Posterior cingulate gyrus (tissue), 11 donors: ENCODE data around the gene GABBR1.

ENCODE experiments used
- DNase-seq, 10 donors: peaks; one replicate each; pipeline versions ENCODE4 v3.0.0 to v3.0.0-alpha.2; 2020 to 2021; ENCODE audit warnings: mixed read lengths in 3 of 10
- intact Hi-C: fragments of 100-400 bp; cut with DNase I; formaldehyde crosslinking; loops from one replicate; pipeline ENCODE4 v1.15.1; 2023

GABBR1 gene

DNA sequence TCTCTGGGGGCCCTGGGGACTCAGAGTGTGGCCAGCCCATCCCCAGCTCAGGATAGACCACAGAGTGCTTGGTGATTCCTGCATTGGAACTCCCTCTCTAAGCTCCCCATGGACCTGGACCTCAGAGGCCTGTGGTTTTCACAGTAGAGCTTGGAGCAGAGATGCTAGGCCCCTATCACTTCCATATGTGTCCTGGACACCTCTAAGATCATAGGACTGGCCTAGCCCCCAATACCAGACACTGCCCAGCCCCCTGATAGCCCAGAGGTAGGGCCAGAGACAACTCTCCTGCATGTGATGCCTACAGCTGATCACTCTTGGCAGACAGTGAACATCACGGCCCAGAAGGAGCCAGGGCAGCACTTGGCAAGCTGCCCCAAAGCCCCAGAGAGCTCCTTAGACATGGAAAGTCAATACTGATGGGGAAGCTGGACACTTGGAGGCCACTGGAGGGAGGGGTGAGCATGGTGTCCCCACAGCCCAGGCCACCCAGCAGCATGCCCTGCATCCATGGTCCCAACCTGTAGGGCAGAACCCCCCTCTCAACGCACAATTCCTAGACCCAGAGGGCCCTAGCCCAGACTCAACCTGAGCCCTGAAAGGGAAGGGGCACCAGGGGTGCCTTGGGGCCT, 100.5 kb downstream of the GABBR1 start:
- peak in 2 of 10 donors; percentile 54 to 68 for DNase-seq
- intact Hi-C loops, result no loop called here

DNA sequence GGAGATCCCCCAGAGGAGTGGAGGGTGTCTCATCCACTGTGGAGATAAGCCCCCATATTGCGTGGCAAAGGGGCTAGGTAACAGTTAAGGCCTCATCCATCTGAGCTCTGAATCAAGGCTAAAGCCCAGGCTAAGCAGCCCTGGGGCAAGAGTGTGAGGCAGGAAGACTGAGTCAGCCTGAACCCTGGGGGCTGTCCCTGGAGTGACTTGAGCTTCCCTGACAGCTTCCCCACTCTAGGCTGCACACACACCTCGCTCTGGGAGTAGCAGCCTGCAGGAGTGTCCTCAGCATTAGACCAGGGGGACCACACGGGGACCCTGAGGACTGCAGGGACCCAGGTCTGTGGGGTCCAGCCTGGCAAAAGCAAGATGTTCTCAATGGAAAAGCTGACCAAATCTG, 101.3 kb downstream of the GABBR1 start:
- intact Hi-C loops, result no loop called here

DNA sequence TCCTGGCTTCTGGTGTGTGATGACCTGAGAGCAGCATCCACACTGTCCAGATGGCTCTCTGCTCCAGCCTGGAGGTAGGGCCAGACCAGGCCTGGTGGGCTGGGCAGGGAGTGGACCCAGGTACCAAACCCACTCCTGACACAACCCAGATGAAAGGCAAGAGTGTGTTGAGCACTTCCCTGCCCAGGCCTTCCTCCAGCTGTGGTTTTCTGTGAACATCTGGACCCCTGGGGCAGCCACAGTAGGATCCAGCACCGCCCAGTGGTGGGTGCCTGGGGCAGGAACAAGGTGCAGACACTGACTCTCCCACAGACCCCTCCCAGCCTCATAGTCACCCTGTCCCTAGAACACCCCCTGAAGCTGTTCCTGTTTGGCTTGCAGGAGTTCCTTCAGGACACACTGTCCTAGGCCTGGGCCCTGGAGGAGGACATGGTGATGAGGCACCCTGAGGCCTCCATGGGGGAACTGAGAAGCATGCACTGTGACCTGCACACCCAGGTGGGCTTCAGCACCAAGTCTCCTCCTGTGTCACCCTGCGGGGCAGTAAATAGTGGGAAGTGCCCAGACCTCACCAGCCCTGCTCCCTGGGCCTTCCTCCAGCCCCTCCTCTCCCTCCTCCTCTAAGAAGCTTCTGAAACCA, 102.2 kb downstream of the GABBR1 start:
- intact Hi-C loops, result no loop called here
- peak in 2 of 10 donors; percentile 44 to 60 for DNase-seq

More for the DNA sequence above, 101.3 kb downstream of the GABBR1 start:
- DNase-seq, result peak in 1 of 10 donors; percentile 42

DNA sequence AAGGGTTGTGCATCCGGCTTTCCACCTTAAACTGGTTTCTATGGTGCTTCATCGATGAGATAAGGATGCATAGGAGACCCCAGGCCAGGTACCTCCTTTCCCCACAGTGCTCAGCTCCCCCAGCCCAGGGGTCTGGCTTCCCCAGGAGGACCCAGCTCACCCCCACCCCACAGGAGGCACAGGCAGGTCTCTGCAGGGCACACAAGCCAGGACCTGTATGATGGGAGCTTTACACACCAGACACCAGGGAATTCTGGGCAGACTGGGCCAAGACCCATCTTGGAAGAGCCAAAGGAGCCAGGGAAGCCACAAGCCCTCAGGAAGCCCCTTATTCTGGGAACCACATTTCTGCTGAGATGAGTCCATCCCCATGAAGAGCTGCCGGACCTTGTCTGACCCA, 103.0 kb downstream of the GABBR1 start:
- peak in 1 of 10 donors; percentile 48 for DNase-seq
- intact Hi-C loops, result no loop called here

DNA sequence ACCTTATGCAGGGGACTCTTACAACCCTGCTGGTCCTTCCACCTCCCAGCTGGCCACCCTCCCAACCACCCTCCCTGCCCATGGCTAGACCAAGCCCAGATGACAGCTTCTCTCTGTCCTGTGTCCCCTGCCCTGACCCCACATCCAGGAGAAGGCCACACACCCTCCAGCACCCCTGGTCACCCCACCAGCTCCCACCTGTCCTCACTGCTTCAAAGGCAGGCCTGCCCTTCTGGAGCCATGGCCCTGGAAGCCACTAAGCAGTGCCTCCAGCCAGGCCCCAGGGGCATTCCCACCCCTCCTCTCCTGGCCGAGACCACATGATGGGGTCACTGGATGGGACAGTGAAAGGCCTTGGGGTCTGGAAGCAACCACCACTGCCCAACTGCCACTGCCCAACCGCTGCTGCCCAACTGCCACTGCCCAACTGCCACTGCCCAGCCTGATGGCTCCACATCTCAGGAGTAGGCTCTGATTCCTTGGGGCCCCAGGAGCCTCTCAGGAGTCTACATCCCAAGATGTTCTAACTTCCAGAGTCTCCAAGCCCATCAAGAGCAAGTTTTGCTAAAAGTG, 103.9 kb downstream of the GABBR1 start:
- intact Hi-C loops, result no loop called here
- DNase-seq, result peak in 1 of 10 donors; percentile 62

DNA sequence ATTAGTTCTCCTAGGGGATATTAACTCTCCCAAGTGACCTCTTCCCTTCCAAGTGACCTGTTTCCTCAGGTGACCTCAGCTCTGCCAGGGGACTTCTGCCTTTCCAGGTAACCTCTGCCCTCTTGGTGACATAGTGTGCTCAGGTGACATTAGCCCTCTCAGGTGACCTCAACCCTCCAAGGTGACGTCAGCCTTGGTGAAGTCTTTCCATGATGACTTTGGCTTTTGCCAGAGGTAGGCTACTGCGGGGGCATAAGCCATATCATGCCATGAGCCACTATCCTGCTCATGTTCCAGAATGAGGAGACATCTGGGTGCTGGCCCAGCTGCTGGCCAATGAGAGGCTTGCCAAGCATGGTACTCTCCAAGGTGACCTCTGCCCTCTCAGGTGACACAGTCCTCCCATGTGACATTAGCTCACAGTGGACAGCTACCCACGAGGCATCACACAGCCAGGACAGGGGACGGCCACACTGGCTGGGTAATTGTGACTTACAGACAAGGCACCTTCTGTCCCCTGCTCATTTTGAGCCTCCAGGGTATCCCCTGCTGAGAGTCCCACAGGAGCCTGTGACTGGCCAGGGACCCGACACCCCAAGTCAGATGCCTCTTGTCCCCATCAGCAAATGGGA, 104.6 kb downstream of the GABBR1 start:
- intact Hi-C loops, result no loop called here
- no peak for DNase-seq

DNA sequence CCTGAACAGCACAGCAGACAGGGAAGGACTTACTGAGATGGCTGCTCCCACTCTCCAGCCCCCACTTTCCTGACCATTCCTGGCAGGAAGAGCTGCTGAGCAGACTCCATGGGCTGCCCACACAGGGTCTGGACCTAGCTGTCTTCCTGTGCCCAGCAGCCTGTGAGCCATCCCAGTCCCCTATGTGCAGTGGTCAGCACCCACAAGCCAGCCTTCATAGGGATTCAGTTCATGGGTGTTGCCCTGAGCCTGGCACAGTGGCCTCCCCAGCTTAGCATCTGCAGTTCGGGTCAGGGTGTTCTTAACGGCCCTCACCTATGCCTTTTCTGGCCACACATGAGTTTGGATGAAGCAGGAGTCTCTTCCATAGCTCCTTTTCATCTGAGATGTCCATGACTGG, 105.4 kb downstream of the GABBR1 start:
- DNase-seq, result peak in 1 of 10 donors; percentile 42
- intact Hi-C loops, result no loop called here

DNA sequence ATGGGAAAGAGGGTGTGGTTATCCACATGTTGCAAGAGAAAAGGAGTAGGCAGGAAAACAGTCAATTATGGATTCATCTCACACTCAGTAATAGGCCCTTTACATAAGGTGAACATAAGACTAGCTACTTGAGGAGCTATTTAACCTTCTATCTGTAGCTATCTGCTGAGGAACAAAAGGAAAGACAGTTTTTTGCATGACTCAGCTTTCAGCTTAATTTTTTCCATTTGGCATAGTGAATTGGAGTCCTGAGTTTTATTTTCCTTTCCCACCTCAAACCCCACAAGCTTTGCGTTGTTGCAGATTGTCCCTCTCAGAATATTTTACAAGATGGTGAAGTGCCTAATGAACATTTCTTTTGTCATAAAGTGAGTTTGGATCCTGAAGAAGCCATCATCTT, 105.9 kb downstream of the GABBR1 start:
- intact Hi-C loops, result no loop called here

DNA sequence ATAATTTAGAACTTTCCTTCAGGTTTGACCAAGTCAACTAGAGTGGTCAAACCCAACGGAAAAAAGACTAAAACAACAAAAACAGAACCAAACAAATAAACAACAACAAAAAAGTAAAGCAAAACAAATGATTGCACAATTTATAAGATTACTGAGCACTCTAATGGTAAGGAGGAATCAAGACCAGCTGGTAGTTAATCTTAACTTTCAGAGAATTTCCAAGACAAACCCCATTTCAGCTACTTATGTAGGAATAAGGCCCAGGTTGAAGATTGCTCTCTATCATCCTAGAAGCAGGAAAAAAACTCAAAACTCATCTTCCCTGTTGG, 107.7 kb downstream of the GABBR1 start:
- no peak for DNase-seq
- intact Hi-C loops, result no loop called here

More for the DNA sequence above, 105.9 kb downstream of the GABBR1 start:
- DNase-seq, result no peak

DNA sequence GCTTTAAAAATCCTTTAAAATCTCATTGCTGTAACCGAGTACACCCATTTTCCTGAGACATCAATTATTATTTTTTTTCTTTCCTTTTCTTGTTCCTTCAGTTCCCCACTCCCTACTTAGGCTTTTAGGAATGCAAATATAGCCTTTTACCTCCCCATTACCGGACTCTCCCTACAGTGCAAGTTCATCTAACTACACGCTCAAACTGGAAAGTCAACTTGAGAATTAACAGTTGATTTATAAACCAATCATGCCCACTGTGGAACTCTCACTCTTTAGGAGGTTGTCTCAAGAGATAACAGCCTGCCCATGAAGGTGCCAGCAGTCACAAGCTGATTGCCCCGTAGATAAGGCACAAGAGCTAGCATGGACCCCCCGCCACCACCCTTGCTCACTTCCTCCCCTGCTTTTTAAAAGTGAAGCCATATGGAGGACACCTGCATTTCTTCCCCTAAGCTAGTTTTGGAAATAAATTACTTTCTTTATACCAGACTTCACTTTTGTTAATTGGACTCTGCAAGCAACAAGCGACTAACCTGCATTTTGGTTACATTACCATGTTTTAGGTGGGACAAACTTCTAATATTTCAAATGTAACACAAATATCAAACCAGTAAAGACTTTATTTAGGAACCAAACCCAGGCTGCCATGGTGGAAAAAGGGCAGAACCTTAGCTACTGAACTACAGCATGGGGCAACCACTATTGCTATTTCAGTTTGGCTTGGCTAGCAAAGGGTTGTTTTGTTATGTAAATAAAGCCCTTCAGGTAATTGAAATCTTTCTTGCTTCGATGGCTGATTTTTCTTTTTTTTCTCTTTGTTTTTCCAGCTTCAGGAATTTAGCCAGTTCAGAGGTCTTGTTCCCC, 108.3 kb downstream of the GABBR1 start:
- intact Hi-C loops, result no loop called here
- no peak for DNase-seq

DNA sequence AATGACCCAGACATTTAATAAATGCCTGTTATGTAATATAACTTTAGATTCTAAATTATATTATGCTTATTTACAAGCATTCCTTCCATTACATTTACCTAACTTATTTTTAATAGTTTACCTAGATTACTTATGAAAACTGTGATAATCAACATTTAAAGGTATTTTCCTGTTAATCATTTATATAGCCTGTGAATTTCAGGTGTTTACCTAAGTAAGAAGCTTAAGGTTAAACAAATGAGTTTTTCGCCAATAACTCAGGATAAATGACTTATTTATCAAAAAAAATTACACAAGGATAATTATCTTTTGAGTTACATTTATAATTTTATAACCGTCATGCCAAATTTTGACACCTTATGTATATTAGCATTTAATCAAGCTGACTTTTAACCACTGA, 108.9 kb downstream of the GABBR1 start:
- intact Hi-C loops, result no loop called here
- no peak for DNase-seq

DNA sequence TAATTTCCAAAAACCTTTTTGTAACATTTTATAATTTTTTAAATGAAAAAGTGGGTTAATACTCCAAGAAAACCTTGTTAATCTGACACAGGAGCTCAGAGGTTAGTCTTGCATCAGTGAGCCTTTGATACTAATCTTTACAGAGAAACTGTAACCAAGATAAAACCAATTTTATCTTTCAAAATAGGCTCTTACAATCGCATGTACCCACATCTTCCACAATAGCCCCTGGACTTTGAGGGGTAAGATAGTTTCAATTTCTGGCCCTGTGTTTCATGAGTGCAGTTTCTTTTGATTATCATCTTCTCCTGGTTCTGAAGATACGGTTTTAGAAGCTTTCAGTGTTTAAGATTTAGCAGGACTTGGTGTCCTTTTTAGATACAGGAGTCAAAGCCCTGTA, 110.8 kb downstream of the GABBR1 start:
- DNase-seq, result no peak
- intact Hi-C loops, result no loop called here

DNA sequence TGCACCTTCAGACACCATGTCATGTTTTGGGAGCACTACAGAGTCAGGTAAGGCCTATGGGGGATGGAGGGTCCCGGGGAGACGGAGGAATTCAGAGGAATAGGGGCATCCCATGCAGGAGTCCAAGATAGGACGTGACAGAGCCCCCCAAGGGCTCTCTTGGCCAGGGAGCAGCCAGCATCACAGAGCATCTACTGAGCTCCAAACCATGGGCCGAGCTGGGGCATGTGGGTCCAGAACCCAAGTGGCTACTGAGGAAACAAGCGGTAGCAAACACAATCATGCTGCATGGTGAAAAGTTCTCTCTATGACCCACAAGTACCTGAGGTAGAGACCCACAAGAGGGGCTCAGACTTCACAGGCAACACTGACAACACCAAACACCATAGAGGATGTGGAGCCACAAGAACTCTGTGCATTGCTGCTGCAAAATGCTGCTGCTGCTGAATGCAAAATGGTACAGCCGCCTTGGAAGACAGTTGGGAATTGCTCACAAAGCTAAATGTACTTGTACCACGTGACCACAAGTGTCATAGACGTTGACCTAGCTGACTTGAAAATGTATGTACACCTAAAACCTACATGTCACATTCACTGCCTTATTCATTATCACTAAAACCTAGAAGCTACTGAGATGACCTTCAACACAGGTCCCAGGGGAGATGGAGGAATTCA, 111.8 kb downstream of the GABBR1 start:
- no peak for DNase-seq
- intact Hi-C loops, result no loop called here

DNA sequence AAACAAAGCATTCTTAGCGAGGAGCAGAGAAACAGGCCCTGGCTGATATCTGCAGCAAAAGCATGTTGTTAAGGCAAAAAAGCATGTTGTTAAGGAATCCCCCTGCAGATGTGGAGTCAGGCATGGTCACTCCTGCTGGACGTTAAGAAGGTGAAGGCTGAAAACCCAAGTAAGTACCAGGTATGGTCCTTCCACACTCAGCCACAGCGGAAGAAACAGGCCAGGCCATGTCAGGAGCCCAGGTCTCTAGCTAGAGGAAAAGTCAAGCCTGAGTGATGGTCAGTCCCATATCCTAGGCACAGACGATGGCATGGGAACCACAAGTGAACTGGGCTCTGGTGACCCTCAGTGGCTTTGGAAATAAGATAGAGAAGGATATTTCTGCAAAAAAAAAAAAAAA, 112.8 kb downstream of the GABBR1 start:
- peak in 1 of 10 donors; percentile 49 for DNase-seq
- intact Hi-C loops, result no loop called here

DNA sequence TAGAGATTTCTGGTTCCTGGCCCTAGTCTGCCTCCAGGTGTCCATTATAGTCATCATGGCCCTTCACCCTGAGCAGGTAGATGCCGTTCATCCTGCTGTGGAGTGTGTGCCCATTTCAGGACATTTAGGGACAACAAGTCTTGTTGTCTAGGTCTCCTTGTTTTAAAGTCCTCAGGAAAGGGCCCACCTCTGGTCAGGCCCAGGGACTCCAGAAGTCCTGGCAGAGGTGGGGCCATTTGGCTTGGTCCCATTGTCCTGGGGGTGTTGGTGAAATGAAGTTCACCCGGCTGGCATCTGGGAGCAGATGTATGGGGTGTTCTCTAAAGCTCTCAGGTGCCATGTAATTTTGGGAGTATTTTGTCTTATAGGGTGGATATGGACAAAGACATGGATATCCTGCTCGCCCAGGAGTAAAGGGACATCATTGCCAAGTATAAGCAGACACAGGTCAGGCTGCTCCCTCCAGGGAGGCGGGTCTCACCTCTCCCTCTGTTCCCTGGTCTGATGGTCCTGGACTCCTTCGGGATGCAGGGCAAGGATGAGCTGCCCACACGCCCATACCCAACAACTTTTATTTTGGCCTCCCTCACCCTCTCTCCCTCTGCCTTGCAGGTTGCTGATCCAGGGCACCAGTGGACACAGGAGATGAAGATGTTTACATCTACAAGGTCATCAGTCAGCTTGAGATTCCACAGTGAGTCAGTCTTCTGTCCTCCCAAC, 113.5 kb downstream of the GABBR1 start:
- DNase-seq, result no peak
- intact Hi-C loops, result no loop called here

DNA sequence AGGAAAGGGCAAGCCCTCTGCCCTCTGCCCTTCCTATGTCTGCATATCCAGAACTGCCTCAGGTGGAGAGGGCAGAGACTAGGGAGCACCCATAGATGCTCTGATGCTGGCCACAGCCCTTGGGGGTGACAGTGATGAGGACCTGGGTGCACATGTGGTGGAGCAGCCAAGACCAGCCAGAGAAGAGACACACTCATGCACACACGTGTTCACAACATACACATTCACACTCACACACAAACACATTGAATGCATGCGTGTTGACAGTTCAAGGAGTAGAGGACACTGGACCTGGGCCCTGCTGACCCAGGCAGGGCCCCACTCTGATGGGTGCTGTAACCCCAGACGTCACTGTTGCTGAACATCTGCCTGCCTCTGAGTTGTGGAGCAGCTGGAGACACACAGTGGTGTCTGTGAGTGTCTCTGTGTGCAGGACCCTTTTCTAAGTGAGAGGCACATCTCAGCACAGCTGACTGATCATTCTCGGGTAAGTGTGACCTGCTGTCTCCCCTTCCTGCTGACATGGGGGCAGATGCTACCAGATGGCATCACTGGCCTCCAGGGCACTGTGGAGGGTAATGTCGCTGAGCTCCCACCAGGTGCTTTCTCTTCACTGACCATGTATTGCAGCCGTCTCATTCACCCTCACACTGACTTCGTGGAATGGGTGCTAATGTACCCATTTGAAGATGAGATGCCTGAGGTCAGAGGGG, 115.1 kb downstream of the GABBR1 start:
- DNase-seq, result no peak
- intact Hi-C loops, result no loop called here

DNA sequence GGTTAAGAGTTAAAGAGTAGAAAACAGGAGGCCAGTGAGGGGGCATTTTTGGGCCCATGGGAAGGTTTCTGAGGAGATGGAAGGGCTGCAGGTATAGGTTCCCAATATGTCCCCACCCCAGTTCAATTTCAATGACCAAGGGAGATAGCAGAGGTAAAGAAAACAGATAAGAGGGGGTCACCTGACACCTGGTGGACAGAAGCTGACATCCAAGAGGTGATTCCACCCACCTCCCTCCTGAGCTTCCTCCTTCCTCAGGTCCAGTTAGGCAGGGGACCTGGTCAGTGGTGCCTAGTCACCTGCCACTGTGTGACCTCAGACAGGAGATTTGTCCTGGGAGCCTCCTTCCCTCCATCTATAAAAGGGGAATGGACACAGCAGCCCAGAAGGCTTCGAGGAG, 115.7 kb downstream of the GABBR1 start:
- intact Hi-C loops, result no loop called here
- no peak for DNase-seq

DNA sequence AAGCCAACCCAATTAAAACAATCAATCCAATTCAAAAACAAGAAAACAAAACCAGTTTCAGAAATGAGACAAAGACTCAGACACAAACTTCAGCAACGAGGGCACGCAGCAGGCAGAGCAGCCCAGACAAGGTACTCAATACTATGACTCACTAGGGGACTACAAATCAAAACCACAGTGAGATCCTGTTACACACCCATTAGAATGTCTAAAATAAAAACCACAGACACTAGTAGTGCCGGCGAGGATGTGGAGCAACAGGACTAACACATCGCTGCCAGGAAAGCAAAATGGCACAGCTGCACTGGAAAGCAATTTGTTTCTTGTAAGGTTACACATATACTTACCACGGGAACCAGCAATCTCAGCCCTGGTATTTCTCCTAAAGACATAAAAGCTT, 116.9 kb downstream of the GABBR1 start:
- DNase-seq, result no peak
- intact Hi-C loops, result no loop called here

DNA sequence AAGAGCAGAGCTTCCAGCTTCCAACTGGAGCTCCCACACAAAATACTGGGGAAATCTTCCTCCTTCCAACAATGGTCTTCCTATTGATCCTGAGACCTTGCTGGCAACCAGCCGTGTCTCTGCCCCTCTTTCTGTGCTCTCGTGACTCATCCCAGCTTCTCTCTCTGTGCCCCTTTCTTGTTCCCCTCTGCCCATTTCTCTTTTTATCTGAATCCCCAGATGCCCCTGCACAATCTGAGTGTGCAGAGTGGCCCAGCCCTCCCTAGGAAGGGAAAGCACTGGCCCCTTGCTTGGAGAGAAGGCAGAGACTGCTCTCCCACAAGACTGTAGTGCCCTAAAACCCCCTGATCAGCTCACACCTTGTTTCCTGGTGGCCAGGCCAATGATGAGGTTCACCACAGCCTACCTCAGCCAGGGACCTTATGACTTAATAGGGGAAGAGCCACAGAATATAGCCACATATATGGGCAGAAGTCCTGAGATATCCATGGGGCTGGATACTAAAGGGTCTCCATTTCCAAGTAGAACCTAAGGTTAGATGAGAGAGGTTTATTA, 122.2 kb downstream of the GABBR1 start:
- no peak for DNase-seq

More for the DNA sequence above, 122.2 kb downstream of the GABBR1 start:
- intact Hi-C loops, result no loop called here
